Stimulated activated CD4-positive, alpha-beta T cell treated with anti-CD3 and anti-CD28 coated beads, Interleukin-15, amount 100 ng/mL, for 24 hours (primary cell): ENCODE measurements around the gene TOLLIP.
"Not testable (repeated sequence)": the region's sequence is repeated elsewhere in the genome, so short reads cannot be mapped to it uniquely, and the experiment has no call there.

Source experiments
- DNase-seq: peaks from one replicate; pipeline ENCODE4 v3.0.0-alpha.2; 2020

The TOLLIP gene

GRCh38 chr11:1280116-1281035, 29.1 kb downstream of the TOLLIP start:
- DNase-seq = no peak

DNA sequence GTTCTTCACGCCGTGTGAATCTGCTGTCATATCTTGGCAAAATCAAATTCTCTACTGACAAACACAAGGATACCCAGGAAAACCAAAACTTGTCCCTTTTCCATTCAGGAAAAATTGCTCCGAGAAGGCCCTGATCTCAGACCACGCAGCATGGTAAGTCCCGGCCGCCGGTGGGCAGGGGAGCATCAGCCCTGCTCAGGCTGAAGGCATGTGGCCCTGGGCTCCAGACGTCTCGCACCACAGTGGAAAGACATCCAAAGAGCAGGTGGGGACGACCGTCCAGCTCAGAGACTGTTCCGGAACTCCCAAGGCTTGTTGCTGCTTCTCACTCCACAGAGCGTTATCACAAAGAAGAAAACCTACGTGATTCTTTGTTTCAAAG, 29.8 kb downstream of the TOLLIP start:
- no peak for DNase-seq

GRCh38 chr11:1278766-1279673, 30.4 kb downstream of the TOLLIP start:
- DNase-seq = no peak

GRCh38 chr11:1277936-1278512, 31.4 kb downstream of the TOLLIP start:
- no peak for DNase-seq

DNA sequence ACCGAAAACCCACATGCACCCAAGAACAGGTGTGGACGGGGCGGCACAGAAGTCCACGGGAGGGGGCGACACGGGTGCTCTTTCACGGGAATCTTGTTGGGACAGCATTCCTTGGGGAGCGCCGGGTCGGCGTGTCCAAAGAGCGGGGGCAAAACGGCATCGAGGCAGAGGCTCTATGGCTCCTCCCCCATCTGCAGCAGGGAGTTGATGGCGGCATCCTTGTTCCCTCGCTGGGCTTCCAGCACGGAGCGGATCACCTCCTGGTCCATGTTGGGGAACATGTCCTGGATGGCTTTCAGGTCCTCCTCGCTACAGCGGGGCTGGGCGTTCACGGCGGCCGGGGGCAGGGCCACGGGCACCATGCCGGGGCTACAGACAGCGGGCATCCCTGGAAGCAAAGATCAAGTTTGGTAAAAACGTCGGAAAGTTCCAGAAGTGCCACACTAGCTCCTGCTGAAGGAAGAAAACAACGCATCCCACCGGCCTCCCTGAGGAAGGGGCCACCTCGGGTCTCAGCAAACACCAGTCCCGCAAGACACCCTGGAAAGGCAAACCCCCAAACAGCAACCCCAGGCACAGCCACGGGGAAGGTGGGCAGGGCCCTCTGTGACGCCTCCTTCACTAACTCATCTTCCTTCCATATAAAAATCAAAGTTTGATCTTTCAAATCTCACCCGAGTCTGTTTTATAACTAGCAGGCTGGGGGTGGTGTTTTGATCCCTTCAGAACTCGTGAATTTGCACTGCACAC, 32.4 kb downstream of the TOLLIP start:
- DNase-seq = no peak

- DNase-seq = no peak
Measured at GRCh38 chr11:1276041-1276790, 33.2 kb downstream of the TOLLIP start.

- DNase-seq = no peak
Measured at GRCh38 chr11:1275021-1275420, 34.4 kb downstream of the TOLLIP start.

GRCh38 chr11:1274501-1274900, 34.9 kb downstream of the TOLLIP start:
- no peak for DNase-seq

- DNase-seq = no peak
Measured at GRCh38 chr11:1272531-1272930, 36.9 kb downstream of the TOLLIP start.

GRCh38 chr11:1271927-1272326, 37.5 kb downstream of the TOLLIP start:
- no peak for DNase-seq

DNA sequence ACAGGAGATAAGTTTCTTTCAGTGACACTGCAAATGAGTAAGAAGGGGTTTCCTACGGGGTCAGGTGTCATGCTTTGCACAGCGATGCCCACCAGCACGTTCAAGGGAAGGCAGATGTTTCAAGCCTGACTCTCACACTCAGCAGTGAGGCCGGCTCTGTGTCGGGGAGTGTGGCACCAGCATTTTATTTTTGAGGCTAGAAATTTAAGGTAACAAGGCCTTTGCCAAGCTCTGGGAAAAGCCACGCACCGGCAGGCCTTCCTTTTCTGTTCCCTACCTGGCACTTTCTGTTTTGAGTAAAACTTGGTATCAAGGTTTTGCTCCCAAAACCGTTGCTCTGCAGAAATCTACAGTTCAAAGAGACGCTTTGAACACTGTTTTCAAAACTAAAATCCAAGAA, 38.0 kb downstream of the TOLLIP start:
- no peak for DNase-seq

GRCh38 chr11:1271002-1271401, 38.4 kb downstream of the TOLLIP start:
- no peak for DNase-seq

- DNase-seq = no peak
Measured at GRCh38 chr11:1270476-1270875, 39.0 kb downstream of the TOLLIP start.

DNA sequence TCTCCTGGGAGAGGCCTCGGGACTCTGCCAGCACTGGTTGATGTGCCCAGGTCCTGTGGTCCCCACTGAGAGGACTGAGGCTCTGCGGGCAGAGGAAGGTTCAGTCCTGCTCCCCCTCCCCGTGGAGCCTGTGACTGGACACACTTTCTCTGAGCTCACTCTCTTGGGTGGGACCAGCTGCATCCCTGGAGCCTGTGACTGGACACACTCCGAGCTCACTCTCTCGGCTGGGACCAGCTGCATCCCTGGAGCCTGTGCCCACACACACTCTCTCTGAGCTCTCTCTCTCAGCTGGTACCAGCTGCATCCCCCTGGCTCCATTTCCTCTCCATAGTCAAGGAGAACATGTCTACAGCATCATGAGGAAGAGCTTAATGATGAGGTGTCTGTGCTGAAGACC, 39.5 kb downstream of the TOLLIP start:
- DNase-seq = no peak

DNA sequence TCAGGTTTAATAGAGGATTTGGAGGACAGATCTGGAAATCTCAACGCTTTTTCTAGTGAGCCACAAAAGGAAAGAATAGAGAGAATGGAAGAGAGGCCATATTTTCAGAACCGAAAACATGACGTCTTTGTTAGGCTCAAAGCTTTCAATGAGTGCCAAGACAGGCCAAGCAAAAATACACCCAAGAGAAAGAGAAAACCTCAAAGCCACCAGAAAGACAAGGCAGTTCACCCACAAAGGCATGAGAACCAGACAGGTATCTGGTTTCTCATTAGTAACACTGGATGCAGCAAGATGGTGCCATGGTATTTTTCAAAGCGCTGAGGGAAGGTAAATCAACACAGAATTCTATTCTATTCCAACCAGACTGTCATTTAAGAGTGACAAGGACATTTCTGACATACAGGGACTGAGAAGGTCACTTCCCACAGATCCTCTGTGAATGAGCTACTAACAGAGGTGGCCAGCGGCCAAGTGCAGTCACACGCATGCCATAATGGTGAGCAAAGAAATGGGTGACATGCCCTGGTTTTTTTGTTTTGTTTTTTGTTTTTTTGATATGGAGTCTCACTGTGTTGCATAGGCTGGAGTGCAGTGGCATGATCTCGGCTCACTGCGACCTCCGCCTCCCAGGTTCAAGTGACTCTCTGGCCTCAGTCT, 41.9 kb downstream of the TOLLIP start:
- no peak for DNase-seq

GRCh38 chr11:1266976-1267375, 42.5 kb downstream of the TOLLIP start:
- DNase-seq = not testable (repeated sequence)

- not testable (repeated sequence) for DNase-seq
Measured at GRCh38 chr11:1265480-1265879, 44.0 kb downstream of the TOLLIP start.

DNA sequence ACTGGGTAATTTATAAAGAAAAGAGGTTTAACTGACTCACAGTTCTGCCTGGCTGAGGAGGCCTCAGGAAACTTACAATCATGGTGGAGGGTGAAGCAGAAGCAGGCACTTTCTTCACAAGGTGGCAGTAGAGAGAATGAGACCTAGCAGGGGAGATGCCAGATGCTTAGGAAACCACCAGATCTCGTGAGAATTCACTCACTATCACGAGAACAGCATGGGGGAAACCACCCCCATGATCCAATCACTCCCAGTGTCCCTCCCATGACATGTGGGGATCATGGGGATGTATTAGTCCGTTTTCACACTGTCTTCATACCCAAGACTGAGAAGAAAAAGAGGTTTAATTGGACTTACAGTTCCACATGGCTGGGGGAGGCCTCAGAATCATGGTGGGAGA, 45.0 kb downstream of the TOLLIP start:
- peak; percentile 52 for DNase-seq

- DNase-seq = no peak
Measured at GRCh38 chr11:1263010-1263409, 46.4 kb downstream of the TOLLIP start.

DNA sequence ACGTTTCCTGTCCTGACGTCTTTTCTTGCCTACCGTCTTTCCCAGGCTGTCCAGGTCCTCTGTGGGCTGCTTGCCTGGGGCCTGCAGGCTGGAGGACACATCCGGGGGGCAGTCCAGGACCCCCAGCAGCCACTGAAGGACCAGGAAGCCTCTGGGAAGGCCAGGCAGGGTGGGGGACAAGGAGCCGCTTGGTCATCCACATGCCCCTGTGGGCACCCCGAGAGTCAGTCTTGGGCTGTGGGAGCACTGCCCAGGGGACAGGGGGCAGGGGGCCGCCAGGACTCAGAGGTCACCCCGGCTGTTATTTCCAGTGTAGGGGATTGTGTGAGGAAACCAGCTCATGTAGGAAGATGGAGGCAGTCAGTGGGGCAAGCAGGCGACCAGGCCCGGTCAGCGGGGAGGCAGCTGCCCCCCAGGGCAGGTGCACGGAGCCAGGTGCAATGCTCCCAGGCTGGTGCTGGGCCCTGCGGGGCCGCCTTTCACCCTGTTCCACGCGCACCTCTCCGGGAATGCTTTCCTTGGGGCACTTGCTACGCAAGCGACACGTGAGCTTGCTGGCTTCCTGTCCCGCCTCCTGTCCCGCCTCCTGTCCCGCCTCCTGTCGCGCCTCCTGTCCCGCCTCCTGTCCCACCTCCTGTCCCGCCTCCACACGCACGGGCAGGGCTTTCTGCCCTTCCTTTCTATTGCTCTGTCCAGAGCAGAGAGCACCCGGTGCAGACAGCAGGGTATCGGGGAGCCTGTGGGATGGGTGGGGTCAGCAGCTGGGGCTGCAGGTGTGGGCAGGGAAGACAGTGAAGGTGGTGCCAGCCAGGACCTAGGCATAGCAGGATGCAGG, 47.0 kb downstream of the TOLLIP start:
- peak; percentile 94 for DNase-seq
